Adrenal gland (tissue), 5 donors: ENCODE data around the gene TARBP2.
A peak's percentile ranks its signal among the peaks of the same experiment; 100 is the strongest.

Experiments used
- CTCF ChIP-seq, 6 experiments: fragments of 450-650 bp in 4 of 6; fragments of 200-600 bp in 2 of 6; sonication (generic) in 1 of 6; IDR thresholded peaks; 1 replicate in 5 of 6; 2 replicates in 1 of 6; pipeline versions ENCODE4 v1.5.1 to v1.8.0; 2016 to 2021; ENCODE audit warnings: antibody characterized with exemption in 6 of 6, mild to moderate bottlenecking in 2 of 6, moderate library complexity in 1 of 6
- POLR2A ChIP-seq, 2 donors: fragments of 450-650 bp; IDR thresholded peaks; one replicate each; pipeline ENCODE4 v1.6.1; 2017; ENCODE audit warnings: antibody characterized with exemption in 2 of 2, mild to moderate bottlenecking in 2 of 2, moderate library complexity in 1 of 2
- donor health status: DM: no; HTN: no; CAD: no.

- no peak for TF ChIP-seq CTCF (IDR thresholded peaks at IDR 0.05)
- peak; percentile 97 for TF ChIP-seq POLR2A (IDR thresholded peaks at IDR 0.05)
Measured at GRCh38 chr12:53500142-53500775, 824 bp upstream of the TARBP2 start.
